Measurements from ENCODE around the gene WARS2.

Gene WARS2

DNA sequence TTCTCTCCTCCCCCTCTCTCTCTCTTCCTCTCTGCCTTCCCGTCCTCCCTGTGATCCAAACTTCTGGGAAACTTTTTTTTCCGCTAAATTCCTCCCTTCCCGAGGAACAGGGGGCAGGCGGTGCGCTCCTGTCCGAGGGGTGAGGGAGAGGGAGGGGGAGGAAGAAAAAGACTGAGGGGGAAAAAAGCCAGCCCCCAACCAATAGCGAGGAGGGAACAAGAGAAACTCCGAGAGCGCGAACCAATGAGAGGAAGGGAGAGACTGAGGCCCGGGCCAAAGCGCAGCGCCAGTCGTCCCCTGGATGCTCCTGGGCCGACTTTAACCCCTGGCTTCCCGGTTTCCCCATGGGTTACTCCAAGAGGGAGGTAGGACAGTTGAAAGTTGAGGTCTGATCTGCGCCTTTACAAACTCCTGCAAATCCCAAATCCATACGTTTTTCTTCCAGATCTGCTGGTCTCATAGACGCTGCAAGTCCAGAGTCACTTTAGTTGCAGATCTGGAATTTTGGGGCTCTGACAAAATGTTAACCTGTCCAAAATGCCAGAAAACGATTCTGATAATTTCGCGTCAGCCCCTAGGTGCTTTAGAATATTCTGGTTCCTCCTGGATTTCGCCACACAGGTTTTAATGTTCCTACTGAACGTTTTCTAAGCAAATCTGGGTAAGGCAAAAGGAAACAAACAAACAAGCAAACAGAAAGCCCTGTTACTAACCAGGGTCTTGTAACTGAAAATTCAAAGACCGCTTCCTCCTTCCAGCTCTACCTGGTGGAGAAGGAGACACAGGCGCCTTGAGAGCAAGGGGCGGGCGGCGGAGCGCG lies 152.1 kb downstream of the WARS2 start, which contains the start of gene TBX15:
TBX15 (minus strand) TSS at position 158 of the 820 bp plus-strand sequence. CDS start 548 bp downstream, outside the sequence.
- H3K36me3 Mint-ChIP-seq (ENCODE audit: low read depth), result peaks cover 17% of the 10 kb centered on the region
- H3K27ac Mint-ChIP-seq, result peak within 1 kb of the TSS; percentile 24
- peak within 1 kb of the TSS; percentile 28 for H3K4me3 Mint-ChIP-seq
- H3K27me3 Mint-ChIP-seq (ENCODE audit: low read depth), result peaks cover 95% of the 10 kb centered on the region
- H3K4me1 Mint-ChIP-seq (ENCODE audit: low read depth), result peaks cover 3% of the 10 kb centered on the region
- H3K9me3 Mint-ChIP-seq, result peaks cover 25% of the 10 kb centered on the region

GRCh38 chr1:118987468-118988185 lies 152.8 kb downstream of the WARS2 start:
- peaks cover 25% of the 10 kb centered on the region for H3K9me3 Mint-ChIP-seq
- H3K4me1 Mint-ChIP-seq (ENCODE audit: low read depth), result peaks cover 3% of the 10 kb centered on the region
- H3K27me3 Mint-ChIP-seq (ENCODE audit: low read depth), result peaks cover 98% of the 10 kb centered on the region
- peaks cover 17% of the 10 kb centered on the region for H3K36me3 Mint-ChIP-seq (ENCODE audit: low read depth)
- H3K4me3 Mint-ChIP-seq, result no peak overlapping the region
- peak overlapping the region; percentile 24 for H3K27ac Mint-ChIP-seq

DNA sequence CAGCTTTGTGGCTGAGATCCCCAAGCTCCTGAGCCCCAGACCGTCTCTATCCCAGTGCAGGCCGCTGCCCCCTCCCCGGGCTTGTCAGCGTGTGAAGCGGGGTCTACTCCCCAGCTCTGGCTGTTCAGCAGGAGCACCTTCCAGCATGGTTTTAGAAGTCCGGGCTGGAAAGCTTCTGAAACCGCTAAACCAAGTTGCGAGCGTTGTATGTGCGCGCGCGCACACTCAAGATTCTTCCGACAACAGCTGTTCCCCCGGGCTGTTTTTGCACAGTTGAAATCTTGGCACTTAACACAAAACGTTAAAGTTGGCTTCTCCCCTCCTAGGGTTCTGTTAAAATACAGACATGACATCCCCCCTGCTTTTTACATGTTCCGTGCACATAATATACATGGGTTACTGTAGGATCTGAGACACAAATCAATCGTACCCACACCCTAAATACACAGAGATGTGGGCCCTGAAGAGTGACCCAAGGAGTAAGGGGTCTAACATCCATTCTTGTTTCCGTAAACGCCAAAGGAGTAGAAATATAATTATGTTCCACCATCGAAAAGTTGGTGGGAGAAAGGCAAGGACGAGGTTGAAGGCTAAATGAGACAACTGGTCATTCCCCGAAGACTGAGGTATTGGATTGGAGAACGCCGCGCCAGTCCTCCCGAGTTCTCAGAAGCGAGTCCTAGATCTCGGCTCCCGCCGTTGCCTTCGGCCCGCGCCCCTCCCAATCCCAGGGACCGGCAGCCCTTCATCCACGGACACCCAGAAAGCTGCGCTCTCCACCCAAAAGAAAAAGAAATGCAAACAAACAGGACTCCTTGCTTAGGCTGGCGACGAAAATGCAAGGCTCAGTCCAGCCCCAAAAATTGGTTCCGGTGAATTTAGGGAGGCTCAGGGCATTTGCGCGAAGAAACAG lies 153.6 kb downstream of the WARS2 start:
- Mint-ChIP-seq H3K4me1 (ENCODE audit: low read depth) (peaks cover 3% of the 10 kb centered on the region), H3K4me3 (peak overlapping the region; percentile 28), H3K27me3 (ENCODE audit: low read depth) (peaks cover 99% of the 10 kb centered on the region), H3K36me3 (ENCODE audit: low read depth) (peaks cover 13% of the 10 kb centered on the region), H3K9me3 (peaks cover 20% of the 10 kb centered on the region), H3K27ac (peak overlapping the region; percentile 24)

DNA sequence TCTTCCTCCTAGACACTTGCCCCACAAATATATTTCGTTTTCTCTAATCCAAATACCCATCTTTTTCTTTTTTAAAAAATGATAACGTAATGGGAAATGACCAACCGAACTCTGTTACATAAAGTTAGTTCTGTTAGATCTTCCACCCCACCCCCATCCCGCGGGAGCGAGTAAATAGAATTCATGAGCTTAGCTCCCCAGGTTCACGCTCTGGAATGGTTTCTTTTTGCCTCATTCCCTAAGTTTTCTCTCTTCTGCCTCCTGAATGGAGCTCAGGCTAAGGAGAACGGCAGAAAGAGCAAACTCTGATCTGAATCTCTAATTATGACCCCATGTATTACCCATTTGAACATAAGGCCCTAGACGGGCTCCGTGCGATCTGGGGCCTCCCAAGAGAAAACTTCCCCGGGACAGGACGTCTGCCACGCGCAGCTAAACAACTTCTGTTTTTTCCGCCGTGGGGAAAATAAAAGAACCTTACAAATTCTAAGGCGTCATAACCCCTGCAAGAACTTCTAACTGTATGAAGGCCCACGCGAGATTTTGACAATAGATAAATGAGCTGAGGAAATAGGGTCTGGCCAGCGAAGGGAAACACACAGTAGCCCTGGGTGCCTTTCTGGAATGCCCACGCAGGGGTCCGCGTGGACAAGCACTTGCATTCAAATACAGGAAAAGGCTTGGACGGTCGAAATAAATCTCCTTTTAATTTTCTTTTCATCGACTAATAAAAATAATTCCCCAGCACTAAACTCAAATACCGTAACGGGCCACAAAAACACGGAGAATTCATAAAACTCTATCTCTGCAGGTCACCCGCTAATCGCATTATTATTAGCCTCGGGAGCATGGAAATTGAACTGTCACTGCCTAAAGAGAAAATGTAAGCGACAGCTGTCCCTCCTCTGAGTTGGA lies 154.6 kb downstream of the WARS2 start:
- Mint-ChIP-seq H3K36me3 (ENCODE audit: low read depth) (peaks cover 13% of the 10 kb centered on the region), H3K4me3 (no peak overlapping the region), H3K9me3 (peaks cover 20% of the 10 kb centered on the region), H3K27ac (peak overlapping the region; percentile 59), H3K27me3 (ENCODE audit: low read depth) (peaks cover 99% of the 10 kb centered on the region), H3K4me1 (ENCODE audit: low read depth) (peaks cover 3% of the 10 kb centered on the region)

DNA sequence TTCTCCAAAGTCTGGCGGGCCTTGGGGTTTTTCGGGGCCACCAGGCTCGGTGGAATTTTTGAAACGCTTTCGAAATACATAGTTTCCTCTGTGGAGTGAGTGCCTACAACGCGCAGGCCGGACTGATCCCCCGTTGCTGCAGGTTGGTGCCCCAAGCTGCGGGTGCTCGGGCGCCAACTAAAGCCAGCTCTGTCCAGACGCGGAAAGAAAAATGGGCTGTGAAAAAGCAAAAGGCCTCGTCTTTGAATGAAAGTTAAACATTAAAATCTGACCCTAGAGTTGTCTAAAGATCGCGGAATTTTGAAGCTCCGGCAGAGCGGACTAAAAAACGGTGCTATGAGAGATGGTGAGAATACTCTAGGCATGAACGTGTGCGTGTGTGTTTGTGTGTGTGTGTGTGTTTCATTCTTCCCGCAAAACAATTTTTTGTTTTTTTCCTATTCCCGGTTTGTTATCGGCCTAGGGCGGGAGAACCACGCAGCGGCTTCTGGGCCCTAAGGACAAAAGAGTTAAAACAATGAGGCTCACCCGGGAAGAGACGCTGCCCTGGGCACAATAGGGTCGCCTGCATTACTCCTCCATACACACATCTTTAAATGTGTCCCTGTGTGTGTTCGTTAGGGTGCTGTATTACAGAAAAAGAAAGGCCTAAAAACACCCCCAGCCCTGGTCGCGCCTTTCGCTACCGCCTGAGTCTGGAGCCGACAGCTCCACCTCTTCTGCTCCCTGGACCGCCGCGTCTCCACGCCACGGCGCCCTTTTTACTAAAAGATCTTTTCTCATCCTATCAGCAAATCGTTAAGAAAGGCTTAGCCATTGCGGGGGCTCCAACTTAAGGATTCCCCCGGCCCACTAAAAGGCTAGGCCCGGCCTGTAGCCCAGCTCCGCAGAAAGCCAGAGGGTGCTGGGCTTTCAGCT lies 155.5 kb downstream of the WARS2 start:
- peak overlapping the region; percentile 3 for H3K4me3 Mint-ChIP-seq
- peaks cover 99% of the 10 kb centered on the region for H3K27me3 Mint-ChIP-seq (ENCODE audit: low read depth)
- peaks cover 20% of the 10 kb centered on the region for H3K9me3 Mint-ChIP-seq
- H3K36me3 Mint-ChIP-seq (ENCODE audit: low read depth), result peaks cover 13% of the 10 kb centered on the region
- peaks cover 3% of the 10 kb centered on the region for H3K4me1 Mint-ChIP-seq (ENCODE audit: low read depth)
- H3K27ac Mint-ChIP-seq, result peak overlapping the region; percentile 59

GRCh38 chr1:118984086-118984721 lies 156.2 kb downstream of the WARS2 start:
- H3K4me1 Mint-ChIP-seq (ENCODE audit: low read depth), result peaks cover 3% of the 10 kb centered on the region
- H3K4me3 Mint-ChIP-seq, result no peak overlapping the region
- peaks cover 99% of the 10 kb centered on the region for H3K27me3 Mint-ChIP-seq (ENCODE audit: low read depth)
- H3K36me3 Mint-ChIP-seq (ENCODE audit: low read depth), result peaks cover 13% of the 10 kb centered on the region
- peaks cover 20% of the 10 kb centered on the region for H3K9me3 Mint-ChIP-seq
- peak overlapping the region; percentile 49 for H3K27ac Mint-ChIP-seq

- Mint-ChIP-seq H3K36me3 (ENCODE audit: low read depth) (peaks cover 13% of the 10 kb centered on the region), H3K9me3 (peaks cover 21% of the 10 kb centered on the region), H3K4me1 (ENCODE audit: low read depth) (peaks cover 3% of the 10 kb centered on the region), H3K27ac (no peak overlapping the region), H3K27me3 (ENCODE audit: low read depth) (peaks cover 99% of the 10 kb centered on the region), H3K4me3 (no peak overlapping the region)
Measured at GRCh38 chr1:118983558-118984041, 156.9 kb downstream of the WARS2 start.

DNA sequence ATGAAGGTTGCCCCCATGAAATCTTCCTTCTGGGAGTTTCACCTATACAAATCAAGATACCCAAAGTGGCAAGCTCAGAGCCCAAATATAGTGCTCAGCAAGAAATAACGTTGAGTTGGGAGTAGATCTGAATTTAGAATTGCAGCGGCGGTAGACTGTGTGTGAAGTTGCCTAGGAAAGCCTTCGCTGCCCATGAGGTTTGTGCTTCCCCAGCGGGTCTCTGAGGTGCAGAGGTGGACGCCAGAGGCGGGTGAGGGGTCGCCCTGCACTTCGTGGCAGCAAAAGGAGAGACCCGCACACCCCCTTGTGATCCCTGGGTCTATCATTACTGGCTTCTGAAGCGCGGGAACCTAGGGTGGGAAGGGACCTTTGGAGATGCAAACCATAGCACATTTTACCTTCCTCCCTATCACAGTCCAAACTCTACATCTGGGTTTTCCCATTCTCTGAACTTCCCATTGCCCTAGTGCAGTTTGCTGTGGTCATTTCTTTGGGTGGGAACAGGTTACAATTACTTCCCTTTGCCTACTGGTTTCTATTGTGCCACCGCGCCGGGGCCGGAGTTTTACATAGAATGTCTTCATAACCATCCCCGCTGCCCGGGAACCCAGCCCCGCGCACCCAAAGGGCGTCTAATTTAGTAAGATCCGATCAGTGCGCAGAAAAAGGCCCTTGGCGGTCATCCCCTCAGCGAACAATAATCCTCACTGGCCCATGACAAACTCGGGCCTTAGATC lies 157.5 kb downstream of the WARS2 start:
- Mint-ChIP-seq H3K9me3 (peaks cover 24% of the 10 kb centered on the region), H3K36me3 (ENCODE audit: low read depth) (peaks cover 13% of the 10 kb centered on the region), H3K4me1 (ENCODE audit: low read depth) (peaks cover 3% of the 10 kb centered on the region), H3K4me3 (no peak overlapping the region), H3K27me3 (ENCODE audit: low read depth) (peaks cover 97% of the 10 kb centered on the region), H3K27ac (peak overlapping the region; percentile 52)

GRCh38 chr1:118982266-118982665 lies 158.2 kb downstream of the WARS2 start:
- H3K9me3 Mint-ChIP-seq, result peaks cover 24% of the 10 kb centered on the region
- no peak overlapping the region for H3K27ac Mint-ChIP-seq
- H3K36me3 Mint-ChIP-seq (ENCODE audit: low read depth), result peaks cover 13% of the 10 kb centered on the region
- peaks cover 3% of the 10 kb centered on the region for H3K4me1 Mint-ChIP-seq (ENCODE audit: low read depth)
- H3K27me3 Mint-ChIP-seq (ENCODE audit: low read depth), result peaks cover 96% of the 10 kb centered on the region
- H3K4me3 Mint-ChIP-seq, result no peak overlapping the region

- peaks cover 3% of the 10 kb centered on the region for H3K4me1 Mint-ChIP-seq (ENCODE audit: low read depth)
- H3K9me3 Mint-ChIP-seq, result peaks cover 16% of the 10 kb centered on the region
- peaks cover 91% of the 10 kb centered on the region for H3K27me3 Mint-ChIP-seq (ENCODE audit: low read depth)
- peaks cover 8% of the 10 kb centered on the region for H3K36me3 Mint-ChIP-seq (ENCODE audit: low read depth)
- no peak overlapping the region for H3K4me3 Mint-ChIP-seq
- no peak overlapping the region for H3K27ac Mint-ChIP-seq
Measured at GRCh38 chr1:118981436-118981835, 159.0 kb downstream of the WARS2 start.
